Gastrocnemius medialis (tissue), 4 donors: Measurements from ENCODE around the gene MTOR. TPM values are rescaled to one million over a fixed set of nuclear protein-coding genes. Genes with fewer than 3 reads are reported as not detected.

Source experiments
- ATAC-seq, 2 donors: fragments of 150-250 bp; one replicate each; pipeline ENCODE4 v1.9.1; 2016
- DNase-seq, 2 donors: peaks; one replicate each; pipeline ENCODE4 v3.0.0-alpha.2; 2019
- H3K27ac ChIP-seq, 4 donors: fragments of 200-600 bp; sonication (generic); 1 replicate in 1 of 4; 2 replicates in 3 of 4; pipeline ENCODE4 v1.5.1; 2016 to 2018; ENCODE audit warnings: mild to moderate bottlenecking in 2 of 4, moderate library complexity in 1 of 4
- H3K27me3 ChIP-seq, 3 donors: fragments of 200-600 bp; sonication (generic) in 2 of 3; 1 replicate in 1 of 3; 2 replicates in 2 of 3; pipeline versions ENCODE4 v1.5.1 to v1.6.0; 2016 to 2019; ENCODE audit warnings: mild to moderate bottlenecking in 1 of 3, moderate library complexity in 1 of 3
- H3K36me3 ChIP-seq, 2 donors: fragments of 200-600 bp; sonication (generic) in 1 of 2; one replicate each; pipeline ENCODE4 v1.5.1; 2017 to 2018
- H3K4me1 ChIP-seq, 2 donors: fragments of 200-600 bp; sonication (generic) in 1 of 2; one replicate each; pipeline ENCODE4 v1.5.1; 2016 to 2017; ENCODE audit warnings: mild to moderate bottlenecking in 2 of 2
- H3K4me3 ChIP-seq, 4 donors: fragments of 200-600 bp; sonication (generic) in 3 of 4; 1 replicate in 1 of 4; 2 replicates in 3 of 4; pipeline ENCODE4 v1.5.1; 2016 to 2019; ENCODE audit warnings: mild to moderate bottlenecking in 2 of 4
- H3K9me3 ChIP-seq, 3 donors: fragments of 200-600 bp; sonication (generic) in 2 of 3; 1 replicate in 1 of 3; 2 replicates in 2 of 3; pipeline ENCODE4 v1.5.1; 2016 to 2019
- POLR2A ChIP-seq, 2 donors: fragments of 450-650 bp; IDR thresholded peaks; one replicate each; pipeline ENCODE4 v1.6.1; 2017; ENCODE audit warnings: antibody characterized with exemption in 2 of 2, mild to moderate bottlenecking in 2 of 2, moderate library complexity in 2 of 2
- in situ Hi-C, 4 donors: fragments of 200-750 bp; cut with MboI; loops; one replicate each; pipeline versions ENCODE4 v1.15.0 to v1.8.0; 2017; ENCODE audit warnings: low sequenced_read_pairs in 4 of 4
- intact Hi-C: fragments of 100-400 bp; cut with DNase I; formaldehyde crosslinking; loops from one replicate; pipeline ENCODE4 v1.15.1; 2023; ENCODE audit warnings: low total_unique reads
- total RNA-seq, 4 donors: library from RNA; depleted of rRNA; stranded (reverse); fragments of >200 nt; gene quantifications; one replicate each; pipeline versions ENCODE4 v1.1.0 to v1.2.3, GENCODE V29; 2016
- TF ChIP-seq, protein P1 (sequence below), 5 experiments: fragments of 450-650 bp in 3 of 5; fragments of 200-600 bp in 2 of 5; sonication (generic) in 2 of 5; IDR thresholded peaks in 4 of 5; conservative IDR thresholded peaks in 1 of 5; 1 replicate in 4 of 5; 2 replicates in 1 of 5; pipeline ENCODE4 v1.5.1; 2016 to 2019; ENCODE audit warnings: antibody characterized with exemption in 5 of 5, mild to moderate bottlenecking in 3 of 5, moderate library complexity in 3 of 5

Gene MTOR
- total RNA-seq, 4 donors from 2014 or later: 40.7 to 66.3 (median 52.9) TPM

DNA sequence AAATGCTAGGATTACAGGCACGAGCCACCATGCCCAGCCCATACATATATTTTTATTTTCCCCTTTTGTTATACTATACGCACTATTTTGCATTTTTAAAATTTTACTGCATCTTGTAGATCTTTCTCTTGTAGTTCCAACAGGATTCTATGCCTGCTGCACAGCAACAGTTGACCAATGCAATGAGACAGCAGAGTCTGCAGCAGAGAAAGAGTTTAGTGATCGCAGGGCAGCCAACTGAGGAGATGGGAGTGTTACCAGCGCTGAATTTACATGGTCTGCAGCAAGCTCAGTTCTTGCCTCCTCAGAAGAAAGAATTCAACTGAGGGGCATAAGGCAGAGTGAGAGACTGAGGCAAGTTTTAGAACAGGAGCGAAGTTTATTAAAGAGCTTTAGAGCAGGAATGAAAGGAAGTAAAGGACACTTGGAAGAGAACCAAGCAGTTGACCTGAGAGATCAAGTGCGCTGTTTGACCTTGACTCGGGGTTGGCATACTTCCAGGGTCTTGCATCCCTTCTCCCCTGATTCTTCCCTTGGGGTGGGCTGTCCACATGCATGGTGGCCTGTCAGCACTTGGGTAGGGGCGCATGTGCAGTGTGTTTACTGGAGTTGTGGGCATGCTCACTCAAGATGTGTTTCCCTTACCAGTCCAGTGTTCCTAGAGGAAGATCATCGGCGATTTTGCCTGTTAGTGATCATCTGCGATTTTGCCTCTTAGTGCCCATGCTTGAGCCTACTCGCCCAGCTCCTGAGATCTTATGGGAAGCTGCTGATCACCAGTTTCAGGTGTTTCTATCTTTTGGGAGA, 4.1 kb upstream of the MTOR start:
- in situ Hi-C loops: no loop called here

DNA sequence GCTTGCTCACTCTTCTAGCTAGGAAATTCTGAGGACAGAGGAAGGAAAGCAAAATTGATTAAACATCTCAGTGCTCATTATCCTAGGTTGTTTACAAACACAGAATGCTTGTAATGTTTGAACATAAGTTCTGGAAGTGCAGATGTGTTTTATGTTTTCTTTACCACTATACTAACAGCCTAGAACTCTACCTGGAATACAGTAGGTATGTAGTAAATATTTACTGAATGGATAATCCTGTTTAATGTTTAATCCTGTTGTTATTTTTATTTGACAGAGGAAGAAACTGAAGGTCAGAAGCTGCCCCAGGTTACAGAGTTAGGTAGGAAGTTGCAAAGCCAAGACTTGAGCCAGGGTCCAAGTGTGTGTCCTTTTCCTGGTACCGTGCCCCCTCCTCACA, 6.1 kb downstream of the MTOR start:
- Histone ChIP-seq H3K9me3 (no peaks in the 10 kb centered on the region), H3K27me3 (no peaks in the 10 kb centered on the region), H3K27ac (no peak overlapping the region), H3K36me3 (peaks cover 0 to 83% of the 10 kb centered on the region in 2 donors), H3K4me3 (no peak overlapping the region), H3K4me1 (peaks cover 2 to 7% of the 10 kb centered on the region in 2 donors)
- in situ Hi-C loops: no loop called here
- TF ChIP-seq, protein P1, sequence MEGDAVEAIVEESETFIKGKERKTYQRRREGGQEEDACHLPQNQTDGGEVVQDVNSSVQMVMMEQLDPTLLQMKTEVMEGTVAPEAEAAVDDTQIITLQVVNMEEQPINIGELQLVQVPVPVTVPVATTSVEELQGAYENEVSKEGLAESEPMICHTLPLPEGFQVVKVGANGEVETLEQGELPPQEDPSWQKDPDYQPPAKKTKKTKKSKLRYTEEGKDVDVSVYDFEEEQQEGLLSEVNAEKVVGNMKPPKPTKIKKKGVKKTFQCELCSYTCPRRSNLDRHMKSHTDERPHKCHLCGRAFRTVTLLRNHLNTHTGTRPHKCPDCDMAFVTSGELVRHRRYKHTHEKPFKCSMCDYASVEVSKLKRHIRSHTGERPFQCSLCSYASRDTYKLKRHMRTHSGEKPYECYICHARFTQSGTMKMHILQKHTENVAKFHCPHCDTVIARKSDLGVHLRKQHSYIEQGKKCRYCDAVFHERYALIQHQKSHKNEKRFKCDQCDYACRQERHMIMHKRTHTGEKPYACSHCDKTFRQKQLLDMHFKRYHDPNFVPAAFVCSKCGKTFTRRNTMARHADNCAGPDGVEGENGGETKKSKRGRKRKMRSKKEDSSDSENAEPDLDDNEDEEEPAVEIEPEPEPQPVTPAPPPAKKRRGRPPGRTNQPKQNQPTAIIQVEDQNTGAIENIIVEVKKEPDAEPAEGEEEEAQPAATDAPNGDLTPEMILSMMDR (IDR thresholded peaks at IDR 0.05 in 4 of 5, conservative IDR thresholded peaks at IDR 0.05 in 1 of 5): no peak
- TF ChIP-seq POLR2A (IDR thresholded peaks at IDR 0.05): no peak
- DNase-seq (no peak), ATAC-seq (no peak)
- intact Hi-C loops: no loop called here

More for the DNA sequence above, 4.1 kb upstream of the MTOR start:
- DNase-seq: no peak
- H3K9me3 ChIP-seq: no peaks in the 10 kb centered on the region
- no peaks in the 10 kb centered on the region for H3K27me3 ChIP-seq
- peaks cover 2 to 4% of the 10 kb centered on the region in 2 donors for H3K4me1 ChIP-seq
- TF ChIP-seq POLR2A (IDR thresholded peaks at IDR 0.05): no peak
- TF ChIP-seq, protein P1 (IDR thresholded peaks at IDR 0.05 in 4 of 5, conservative IDR thresholded peaks at IDR 0.05 in 1 of 5): no peak
- H3K36me3 ChIP-seq: no peaks in the 10 kb centered on the region
- no peak overlapping the region for H3K27ac ChIP-seq
- no peak for ATAC-seq
- intact Hi-C loops: no loop called here
- H3K4me3 ChIP-seq: no peak overlapping the region

DNA sequence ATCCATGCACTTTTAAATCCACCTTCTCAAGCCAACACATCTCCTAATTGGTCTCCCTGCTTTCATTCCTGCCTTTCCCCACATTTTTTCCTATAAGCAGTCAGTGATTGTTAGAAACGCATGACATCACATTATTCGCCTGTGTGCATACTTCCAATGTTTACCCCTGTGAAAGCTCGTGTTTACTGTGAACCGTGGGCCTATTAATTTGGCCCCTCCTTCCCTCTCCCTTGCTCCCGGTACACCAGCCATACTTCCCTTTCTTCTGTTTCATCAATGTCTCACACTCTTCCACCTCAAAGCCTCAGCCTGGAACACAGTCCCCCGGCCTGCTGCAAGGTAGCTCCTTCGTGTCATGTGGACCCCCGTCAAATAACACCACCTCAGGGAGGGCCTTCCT, 9.1 kb downstream of the MTOR start:
- Histone ChIP-seq H3K27ac (no peak overlapping the region), H3K36me3 (peaks cover 0 to 81% of the 10 kb centered on the region in 2 donors), H3K27me3 (no peaks in the 10 kb centered on the region), H3K9me3 (no peaks in the 10 kb centered on the region), H3K4me3 (no peak overlapping the region), H3K4me1 (no peaks in the 10 kb centered on the region)
- no peak for ATAC-seq
- in situ Hi-C loops: no loop called here
- TF ChIP-seq POLR2A (IDR thresholded peaks at IDR 0.05): no peak
- TF ChIP-seq, protein P1 (IDR thresholded peaks at IDR 0.05 in 4 of 5, conservative IDR thresholded peaks at IDR 0.05 in 1 of 5): no peak
- no peak for DNase-seq
- intact Hi-C loops: no loop called here

DNA sequence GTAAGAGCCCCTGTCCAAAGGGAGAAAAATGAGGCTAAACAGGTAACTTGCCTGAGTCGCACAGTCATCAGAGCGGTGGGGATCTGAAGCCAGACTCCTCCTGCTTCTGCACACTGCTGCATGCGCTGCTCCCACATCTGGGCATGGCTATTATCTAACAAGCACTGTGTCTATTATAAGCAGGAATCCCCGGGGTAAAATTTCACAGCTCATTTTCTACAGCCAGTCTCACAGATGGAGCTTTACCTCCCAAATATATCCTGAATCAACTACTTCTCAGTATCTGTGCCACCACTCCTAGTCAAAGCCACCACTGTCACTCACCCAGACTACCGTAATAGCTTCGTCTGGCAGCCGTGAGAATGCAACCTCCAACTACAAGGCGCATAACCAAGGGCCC, 9.8 kb downstream of the MTOR start:
- in situ Hi-C loops: no loop called here

More for the DNA sequence above, 9.8 kb downstream of the MTOR start:
- Histone ChIP-seq H3K4me3 (no peak overlapping the region), H3K27me3 (no peaks in the 10 kb centered on the region), H3K4me1 (no peaks in the 10 kb centered on the region), H3K9me3 (no peaks in the 10 kb centered on the region), H3K27ac (no peak overlapping the region), H3K36me3 (peaks cover 0 to 81% of the 10 kb centered on the region in 2 donors)
- intact Hi-C loops: no loop called here
- no peak for ATAC-seq
- no peak for DNase-seq
- TF ChIP-seq POLR2A (IDR thresholded peaks at IDR 0.05): no peak
- TF ChIP-seq, protein P1 (IDR thresholded peaks at IDR 0.05 in 4 of 5, conservative IDR thresholded peaks at IDR 0.05 in 1 of 5): no peak
